HG03103 (cell line): ENCODE data around the gene SGSM1.

Experiments
- ATAC-seq: cut with Tn5 transposase; IDR thresholded peaks from one replicate; pipeline ENCODE4 v1.9.1; 2021; ENCODE audit warnings: low read depth; ENCODE audit not compliant: unreplicated experiment

Gene SGSM1

DNA sequence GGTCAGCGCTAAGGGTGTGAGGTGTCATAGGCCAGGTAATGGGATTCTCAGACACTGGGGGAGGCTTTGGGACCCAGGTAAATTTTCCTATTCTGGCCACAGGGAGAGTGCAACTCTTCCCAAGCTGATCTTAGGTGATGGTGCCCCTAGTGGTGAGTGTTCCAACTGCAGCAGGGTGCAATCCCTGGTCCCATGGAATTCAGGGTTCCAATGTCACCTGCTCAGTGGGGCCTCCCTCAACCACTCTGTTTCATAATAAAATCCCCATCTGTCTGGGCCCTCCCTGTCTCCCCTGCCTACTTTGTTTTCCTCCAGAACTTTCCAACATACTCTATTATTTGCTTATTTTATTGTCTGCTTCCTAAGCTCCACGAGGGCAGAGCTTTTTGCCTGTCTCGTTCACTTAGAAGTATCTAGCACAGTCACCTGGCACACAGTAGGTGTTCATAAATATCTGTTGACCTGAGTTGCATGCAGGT, 2.9 kb upstream of the SGSM1 start:
- no peak for ATAC-seq

DNA sequence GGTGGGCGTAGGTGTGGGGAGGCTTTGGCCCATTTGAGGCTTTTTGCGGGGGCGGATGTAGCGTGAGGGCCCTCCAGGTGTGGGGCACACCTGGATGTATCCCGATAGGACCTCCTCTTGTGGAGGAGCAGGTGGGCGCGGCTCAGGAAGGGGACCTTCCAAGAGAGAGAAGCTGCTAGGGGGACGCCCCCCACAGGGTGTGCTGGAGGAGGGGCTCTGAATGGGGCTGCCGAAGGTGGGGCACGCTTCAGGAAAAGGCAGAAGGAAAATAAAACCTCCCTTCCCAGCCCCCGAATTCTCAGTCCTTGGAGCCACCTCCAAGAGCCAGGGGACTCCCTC, 621 bp downstream of the SGSM1 start:
- ATAC-seq, result no peak

DNA sequence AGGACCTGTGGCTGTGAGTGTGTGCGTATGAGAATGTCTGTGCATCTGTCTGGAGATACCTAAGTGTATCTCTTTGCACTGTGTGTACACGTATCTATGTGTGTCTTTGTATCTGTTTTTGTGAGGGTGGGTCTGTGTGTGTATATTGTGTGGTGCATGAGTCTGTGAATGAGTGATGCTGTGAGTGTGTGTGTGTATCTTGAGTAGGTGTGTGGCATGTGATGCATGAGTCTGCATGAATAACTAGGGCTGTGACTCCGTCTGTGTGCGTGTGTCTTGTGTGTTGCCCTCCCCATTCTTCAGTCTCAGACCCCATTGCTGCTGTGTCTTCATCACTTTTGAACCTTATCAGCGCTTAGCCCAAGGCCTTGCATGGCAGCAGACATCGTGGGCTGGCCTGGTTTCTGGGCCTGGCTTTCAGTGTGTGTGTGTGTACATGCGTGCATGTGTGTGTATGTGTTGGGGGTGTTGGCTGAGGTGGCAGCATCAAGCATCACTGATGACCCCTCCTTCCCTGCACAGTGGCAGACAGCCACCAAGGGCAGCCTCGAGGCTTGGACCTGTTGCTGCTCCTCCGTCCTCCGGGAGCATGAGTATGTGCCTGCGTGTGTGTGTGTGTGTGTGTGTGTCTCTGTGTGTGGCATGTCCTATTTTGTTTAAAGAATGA, 1.4 kb downstream of the SGSM1 start:
- ATAC-seq, result no peak

DNA sequence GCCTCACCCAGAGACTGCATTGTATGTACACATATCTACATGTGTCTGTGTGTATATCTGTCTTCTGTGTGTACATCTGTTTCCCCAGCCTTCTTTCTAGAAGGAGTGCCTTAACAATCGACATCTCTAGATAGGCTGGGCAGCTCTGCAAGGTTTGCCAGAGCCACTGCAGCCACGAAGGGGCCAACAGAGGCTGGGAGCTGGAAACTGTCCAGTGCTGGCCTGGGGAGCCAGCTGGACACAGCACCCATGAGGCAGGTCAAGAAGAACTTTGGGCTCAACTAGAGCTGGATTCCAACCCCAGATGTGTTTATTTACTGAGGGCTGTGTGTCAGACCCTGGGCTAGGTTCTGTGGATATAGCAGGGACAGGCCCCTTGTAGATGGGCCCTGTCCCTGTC, 3.3 kb downstream of the SGSM1 start:
- no peak for ATAC-seq

DNA sequence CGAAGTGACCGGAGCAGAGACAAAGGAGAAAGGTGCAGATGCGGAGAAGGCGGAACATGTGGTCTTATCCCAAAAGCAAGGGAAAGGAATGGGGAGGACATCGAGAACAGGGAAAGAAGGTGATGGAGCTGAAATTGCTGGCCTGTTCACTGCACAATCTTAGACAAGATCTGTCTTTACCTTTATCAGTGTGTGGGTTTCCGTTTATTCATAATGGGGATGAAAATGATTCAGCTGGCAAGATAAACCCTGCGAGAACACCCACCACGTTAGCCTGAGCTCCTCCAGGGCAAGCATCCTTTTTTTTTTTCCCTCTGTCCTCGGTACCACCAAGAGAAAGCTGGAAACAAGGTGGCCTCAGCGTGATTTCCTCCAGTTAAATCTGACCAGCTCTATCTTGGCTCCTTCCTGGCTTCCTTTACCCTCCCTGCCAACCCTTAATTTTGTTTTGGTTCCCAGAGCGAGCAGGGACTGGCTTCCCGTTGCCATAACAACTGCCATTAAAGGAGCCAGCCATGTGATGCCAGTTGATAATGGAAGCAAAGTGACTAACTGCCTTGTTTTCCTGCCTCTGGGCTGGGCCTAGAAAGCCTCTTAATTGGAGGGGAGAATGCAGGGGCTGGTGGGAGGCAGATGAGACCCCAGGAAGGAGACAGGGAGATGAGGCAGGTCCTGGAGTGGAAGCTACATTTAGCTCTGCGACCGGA, 4.2 kb downstream of the SGSM1 start:
- no peak for ATAC-seq

DNA sequence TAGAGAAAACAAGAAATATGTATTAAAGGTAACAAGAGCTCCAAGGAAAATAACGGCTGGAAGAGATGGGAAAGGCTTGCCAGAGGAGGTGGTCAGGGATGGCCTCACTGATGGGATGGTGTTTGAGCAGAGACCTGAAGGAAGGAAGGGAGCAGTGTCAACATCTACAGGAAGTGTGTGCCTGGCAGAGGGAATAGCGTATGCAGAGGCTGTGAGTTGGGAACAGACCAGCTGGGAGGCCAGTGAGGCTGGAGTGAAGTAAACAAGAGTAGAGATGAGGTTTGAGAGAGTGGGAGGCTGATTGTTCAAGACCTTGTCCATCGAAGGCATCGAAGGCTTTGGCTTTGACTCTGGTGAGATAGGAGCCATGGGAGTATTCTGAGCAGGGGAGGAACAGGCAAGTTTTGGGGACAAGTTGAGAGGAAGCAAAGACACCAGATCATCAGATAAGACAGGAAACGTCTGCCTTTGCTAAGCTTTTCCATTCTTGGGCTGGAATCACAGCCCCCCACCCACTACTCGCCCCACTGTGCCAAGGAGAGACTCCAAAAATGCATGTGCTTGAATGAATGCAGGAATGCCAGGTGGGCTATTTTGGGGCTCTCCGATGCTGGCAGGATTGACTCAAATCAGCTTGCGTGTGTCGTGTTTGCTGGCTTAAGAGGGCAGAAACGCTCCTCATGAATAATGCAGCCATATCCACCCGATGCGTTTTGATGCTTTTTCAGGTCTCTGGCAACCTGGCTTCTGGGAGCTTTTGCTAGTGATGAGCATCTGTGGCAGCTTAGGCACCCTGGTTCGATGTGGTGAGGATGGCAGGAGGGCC, 7.2 kb downstream of the SGSM1 start:
- ATAC-seq, result no peak

DNA sequence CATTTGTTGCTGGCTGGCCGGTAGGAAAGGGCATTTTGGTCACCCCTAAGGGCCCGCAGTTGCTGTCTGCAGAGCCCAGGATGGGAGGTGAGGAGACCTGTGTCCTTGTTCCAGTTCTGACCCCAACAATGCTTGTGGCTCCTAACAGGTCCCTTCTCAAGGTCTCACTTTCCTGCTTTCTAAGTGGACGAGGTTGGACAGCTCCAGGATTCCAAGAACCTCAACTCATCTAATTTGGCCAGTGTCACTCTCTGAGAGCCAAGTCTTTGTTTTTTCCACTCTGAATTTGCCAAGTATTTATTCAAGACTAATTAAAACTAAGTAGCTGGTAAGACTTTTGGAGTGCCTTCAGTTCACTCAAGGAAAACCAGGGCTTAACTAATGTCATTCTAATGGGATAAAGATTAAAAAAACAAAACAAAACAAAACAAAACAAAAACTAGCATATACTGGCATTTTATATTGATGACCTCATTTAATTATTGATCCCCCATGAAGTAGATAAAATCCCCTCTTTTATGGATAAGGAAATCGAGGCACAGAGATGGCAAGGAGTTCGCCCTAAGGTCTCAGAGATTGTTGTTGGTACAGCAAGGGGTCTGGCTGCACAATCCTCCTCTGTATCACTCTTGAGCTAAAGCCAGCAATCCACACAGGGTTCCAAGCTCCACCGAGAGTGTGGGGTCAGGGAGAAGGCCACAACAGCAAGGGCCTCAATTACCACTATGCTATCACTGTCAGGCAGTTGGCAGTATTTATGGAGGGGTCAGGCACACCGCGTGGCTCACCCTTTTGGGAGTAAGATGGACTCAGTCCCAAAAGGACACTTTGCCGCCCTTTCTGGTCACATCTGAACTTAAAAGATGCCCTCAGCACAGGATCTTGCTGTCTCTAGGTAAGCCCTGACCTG, 8.1 kb downstream of the SGSM1 start:
- no peak for ATAC-seq

DNA sequence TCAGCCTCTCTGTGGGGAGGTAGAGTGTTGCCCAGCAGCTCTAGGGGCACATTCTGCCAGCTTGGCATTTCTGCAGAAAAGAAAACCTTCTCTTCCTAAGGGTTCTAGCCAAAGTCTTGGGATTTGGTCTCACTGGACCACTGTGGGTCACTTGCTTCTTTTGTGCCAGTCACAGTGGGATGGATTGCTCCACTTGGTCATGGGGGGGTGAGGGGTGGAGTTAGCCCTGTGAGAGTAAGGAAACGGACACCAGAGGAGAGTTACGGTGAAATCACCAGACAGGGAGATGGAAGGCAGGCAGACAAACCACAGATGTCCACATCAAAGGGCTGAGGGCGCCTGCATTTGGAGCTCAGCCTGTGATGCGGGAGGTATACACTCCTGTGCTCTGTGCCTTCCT, 10.8 kb downstream of the SGSM1 start:
- no peak for ATAC-seq

DNA sequence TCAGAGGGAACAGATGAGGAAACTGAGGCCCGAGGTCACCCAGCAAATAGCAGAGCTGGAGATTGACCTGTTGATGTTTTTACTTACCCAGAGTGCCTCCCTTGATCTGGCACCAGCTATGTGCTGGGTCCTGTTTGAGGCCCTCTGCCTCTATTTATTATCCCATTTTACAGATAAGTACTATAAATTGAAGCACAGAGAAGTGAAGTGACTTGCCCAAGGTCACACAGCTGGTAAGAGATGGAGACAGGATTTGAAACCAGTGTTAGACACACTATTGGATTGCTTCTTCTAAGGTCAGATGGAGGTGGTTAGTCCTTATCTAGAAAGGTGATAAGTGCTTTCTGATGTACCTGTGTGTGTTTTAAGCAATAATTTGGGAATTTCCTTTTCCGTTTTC, 13.5 kb downstream of the SGSM1 start:
- no peak for ATAC-seq

DNA sequence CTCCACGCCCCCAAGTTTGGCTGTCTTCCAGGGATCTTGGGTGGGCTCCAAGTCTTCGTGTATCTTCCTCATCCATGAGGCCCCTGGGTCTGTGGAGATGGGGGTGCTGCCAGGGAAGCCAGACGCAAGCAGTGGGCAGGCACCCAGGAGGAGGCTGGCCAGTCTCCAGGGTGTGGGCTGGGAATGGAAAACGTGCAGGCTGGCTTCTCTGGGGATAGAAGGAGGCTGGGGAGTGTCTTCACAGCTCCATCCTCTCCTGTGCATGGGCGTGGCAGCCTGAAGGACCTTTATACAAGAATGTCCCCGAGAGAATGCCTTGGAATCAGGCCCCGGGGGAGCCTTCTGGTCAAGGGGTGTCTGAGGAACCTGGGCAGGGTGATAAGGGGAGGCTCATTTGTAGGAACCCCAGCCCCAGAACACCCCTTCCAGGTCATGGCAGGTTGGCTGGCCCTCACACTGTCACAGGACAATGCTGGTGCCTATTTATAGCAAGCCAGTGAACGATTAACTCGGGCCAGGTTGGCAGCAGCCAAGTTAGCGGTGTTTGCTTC, 14.0 kb downstream of the SGSM1 start:
- no peak for ATAC-seq

DNA sequence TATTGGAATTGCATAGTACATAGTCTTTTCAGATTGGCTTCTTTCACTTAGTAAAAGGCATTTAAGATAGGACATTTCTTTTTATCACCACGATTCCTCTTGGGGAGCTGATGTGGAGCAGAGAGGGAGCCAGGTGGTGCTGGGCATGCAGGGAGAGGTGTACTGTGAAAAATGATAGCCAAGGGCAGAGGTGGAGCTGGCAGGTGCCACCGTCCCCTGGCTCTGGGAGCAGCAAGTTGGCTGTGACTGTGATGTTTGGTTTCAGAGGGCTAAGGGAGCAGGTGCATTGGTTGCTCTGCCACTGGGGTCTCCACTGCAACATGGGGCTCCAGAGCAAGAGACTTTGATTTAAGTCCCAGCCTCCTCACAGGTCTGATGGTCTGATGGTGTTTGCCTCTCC, 16.5 kb downstream of the SGSM1 start:
- ATAC-seq, result no peak

DNA sequence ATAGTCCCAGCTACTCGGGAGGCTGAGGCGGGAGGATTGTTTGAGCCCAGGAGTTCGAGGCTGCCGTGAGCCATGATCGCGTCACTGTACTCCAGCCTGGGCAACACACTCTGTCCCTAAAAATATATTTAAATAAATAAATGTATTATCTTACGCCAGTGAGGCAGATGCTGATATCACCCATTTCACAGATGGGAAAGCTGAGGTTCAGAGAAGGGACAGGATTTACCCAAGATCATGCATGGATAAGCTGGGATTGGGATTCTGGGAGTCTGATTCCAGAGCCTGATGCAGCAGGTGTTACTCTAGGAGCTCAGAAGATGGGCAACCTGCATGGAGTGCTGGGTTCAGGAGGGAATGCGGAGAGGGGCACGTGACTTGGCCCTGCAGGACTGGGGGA, 17.8 kb downstream of the SGSM1 start:
- ATAC-seq, result no peak

DNA sequence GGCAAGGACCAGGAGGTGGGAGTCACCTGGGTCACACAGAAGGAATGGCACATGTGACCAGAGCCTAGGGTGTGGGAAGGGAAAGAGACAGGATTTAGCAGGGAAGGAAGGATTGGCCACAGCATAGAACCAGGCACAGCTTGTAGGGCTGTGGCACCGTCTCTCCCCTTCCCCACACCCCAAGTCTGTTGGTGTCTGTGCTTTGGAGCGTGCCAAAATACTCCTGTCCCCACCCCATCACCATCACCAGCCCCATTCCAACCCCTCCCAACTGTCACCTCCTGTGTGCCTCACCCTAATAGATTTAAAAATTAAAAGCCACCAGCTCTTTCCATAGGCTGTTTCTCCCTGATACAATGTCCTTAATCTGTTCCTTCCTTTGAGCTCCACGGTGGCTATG, 18.2 kb downstream of the SGSM1 start:
- no peak for ATAC-seq

DNA sequence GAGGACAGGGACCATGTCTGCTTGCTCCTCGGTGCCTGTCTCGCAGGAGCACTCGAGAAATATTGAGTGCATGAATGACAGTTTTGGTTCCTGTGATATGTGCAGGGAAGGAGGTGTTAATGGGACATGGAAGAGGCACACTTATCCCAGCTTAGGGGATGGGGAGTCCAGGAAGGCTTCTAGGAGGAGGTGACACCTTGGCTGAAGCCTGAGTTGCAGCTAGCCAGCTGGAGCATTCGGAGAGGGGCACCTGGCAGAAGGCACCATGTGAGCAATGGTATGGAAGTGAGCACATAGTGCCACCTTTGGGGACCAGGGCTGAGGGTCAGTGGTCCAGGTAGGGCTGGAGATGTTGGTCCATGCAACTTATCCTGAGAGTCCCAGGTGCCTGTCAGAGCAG, 18.9 kb downstream of the SGSM1 start:
- ATAC-seq, result no peak

DNA sequence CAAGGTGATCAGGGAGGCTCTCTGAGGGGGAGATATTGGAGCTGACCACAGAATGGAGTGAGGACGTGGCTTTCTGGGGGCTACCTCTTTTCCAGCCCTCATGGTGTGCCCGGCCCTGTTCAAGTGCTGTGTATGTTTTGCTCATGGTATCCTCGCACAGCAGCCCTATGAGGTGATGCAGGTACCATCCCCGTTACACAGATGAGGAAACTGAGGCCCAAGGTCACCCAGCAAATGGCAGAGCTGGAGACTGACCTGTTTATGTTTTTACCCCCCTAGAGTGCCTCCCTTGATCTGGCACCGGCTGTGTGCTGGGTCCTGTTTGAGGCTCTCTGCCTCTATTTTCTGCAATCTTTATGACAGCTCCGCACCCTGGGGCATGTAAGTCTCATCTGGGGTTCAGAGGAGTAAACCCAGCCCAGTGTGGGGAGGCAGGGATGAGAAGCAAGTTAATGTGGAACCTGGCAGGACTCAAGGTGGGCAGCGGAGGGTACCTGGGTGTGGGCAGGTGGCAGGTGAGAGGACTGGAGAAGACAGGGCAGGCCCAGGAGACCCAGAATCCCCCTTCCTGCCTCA, 20.8 kb downstream of the SGSM1 start:
- no peak for ATAC-seq

DNA sequence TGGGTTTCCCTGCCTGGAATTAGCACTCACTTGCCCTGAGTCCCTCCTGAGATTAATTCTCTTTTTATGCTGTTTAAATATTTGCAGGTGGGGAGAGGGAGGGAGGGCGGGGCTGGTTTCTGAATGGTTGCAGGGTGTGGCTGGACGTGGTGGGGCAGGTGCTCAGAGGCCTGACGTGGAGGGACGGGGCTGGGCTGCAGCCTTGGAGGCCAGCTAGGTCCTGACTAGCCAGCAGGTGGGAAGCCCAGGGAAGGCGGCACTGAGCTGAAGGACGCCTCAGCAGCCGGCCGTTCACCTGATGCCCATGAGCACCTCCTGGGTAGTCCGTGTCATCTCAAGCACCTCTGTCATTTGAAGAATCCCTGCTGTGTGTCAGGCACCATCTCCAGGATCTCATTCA, 21.3 kb downstream of the SGSM1 start:
- ATAC-seq, result no peak

DNA sequence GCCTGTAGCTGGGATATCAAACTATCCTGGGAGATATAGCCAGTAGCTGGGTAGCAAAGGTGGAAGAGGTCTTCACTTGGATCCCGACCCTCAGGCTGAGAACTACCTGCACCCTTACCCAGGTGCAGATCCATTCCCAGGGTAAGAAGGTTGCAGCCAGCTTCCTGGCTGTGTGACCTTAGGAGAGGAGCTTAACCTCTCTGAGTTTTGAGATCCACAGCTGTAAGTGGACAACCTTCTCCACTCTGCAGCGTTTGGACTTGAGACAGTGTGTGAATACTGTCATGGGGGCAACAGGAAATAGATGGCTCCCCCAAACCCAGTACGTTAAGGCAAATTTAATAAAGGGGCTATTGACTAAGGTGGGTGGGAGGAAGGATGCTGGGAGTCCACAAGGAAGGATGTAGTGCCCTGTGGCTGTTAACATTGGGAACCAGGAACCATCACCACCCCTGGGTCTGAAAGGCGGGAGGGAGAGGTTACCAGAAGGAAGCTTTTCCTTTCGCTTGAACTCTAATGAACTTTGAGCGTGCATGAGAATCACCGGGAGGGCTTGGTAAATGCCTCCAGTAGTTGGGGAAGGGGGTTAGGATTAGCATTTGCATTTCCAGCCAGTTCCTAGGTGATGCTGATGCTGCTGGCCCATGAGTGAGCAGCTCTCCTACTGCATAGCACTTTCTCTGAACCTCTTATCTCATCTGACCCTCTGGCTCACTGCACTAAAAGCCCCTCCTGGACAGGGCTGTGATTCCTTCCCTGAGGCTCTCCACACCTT, 24.4 kb downstream of the SGSM1 start:
- ATAC-seq, result no peak

DNA sequence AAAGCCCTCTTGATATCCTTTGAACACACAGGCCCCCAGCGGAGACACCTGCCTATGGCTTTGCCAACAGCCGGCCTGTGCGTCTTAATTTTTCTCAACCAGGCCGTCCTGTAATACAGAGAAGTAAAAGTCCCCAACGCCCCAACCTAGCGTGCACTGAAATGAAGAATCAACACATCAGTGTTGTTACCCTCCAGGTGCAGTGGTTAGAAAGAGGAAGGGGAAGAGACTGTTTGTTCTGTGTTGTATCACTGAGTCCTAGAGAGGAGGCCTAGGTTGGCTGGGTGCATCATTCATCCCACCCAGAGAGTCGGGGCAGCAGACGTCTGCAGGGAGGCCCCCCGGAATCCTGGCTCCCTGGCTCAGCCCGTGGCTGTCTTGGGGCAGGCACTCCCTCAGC, 25.7 kb downstream of the SGSM1 start:
- ATAC-seq, result no peak

DNA sequence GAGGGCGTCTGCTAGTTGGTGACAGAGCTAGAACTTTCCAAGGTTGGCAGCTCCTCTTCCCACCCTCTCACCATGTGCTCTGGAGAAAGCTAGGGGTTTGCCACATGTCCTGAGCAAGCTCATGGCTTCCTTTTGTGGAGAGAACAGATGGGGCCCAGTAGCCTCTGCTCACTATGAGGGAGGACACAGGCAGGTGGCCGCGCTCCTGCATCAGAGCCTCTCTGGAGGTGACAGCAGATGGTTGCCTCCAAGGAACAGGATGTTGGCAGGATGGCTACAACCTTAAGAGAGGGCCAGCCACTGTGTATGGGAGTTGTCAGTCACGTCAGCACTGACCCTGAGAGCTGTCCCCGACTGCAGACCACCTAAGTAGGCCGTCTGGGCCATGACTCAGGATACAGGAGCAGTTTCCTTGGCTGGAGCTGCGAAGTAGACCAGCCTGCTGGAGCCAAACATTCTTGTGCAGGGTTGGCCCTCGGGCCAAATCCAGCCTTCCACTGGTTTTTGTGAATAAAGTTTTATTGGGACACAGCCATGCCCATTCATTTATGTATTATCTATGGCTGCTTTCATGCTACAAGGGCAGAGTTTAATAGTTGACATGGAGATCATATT, 28.0 kb downstream of the SGSM1 start:
- no peak for ATAC-seq
